Calu3 (cell line): ENCODE measurements around the gene DICER1. TPM values are rescaled to one million over a fixed set of nuclear protein-coding genes. Genes with fewer than 3 reads are reported as not detected.

Source experiments
- BruUV-seq: library from RNA; stranded (reverse); fragments of 400-500 nt; replicated peaks from 2 replicates; lab custom pipeline; 2021; lab: Mats Ljungman, UMichigan
- CTCF ChIA-PET: fragments of 300-600 bp; sonication (Branson Sonifier 250); formaldehyde crosslinking; loops from one replicate; lab custom pipeline; 2022; ENCODE audit warnings: antibody characterized with exemption; lab: Charles Lee
- DNase-seq: peaks from one replicate; pipeline ENCODE4 v3.0.0; 2022
- H3K27ac Mint-ChIP-seq: one replicate; pipeline ENCODE4 v1.8.0; 2022; ENCODE audit warnings: mixed read lengths; ENCODE audit not compliant: unreplicated experiment
- H3K27me3 Mint-ChIP-seq: one replicate; pipeline ENCODE4 v1.8.0; 2022; ENCODE audit warnings: mixed read lengths; ENCODE audit not compliant: unreplicated experiment
- H3K36me3 Mint-ChIP-seq: one replicate; pipeline ENCODE4 v1.8.0; 2022; ENCODE audit warnings: mild to moderate bottlenecking, moderate library complexity, mixed read lengths; ENCODE audit not compliant: insufficient read depth, unreplicated experiment
- H3K4me1 Mint-ChIP-seq: one replicate; pipeline ENCODE4 v1.8.0; 2022; ENCODE audit warnings: mild to moderate bottlenecking, low read depth, mixed read lengths; ENCODE audit not compliant: unreplicated experiment
- H3K4me3 Mint-ChIP-seq: one replicate; pipeline ENCODE4 v1.8.0; 2022; ENCODE audit warnings: mild to moderate bottlenecking, low read depth, moderate library complexity, mixed read lengths; ENCODE audit not compliant: unreplicated experiment
- H3K9me3 Mint-ChIP-seq: one replicate; pipeline ENCODE4 v1.8.0; 2022; ENCODE audit warnings: low read depth, mixed read lengths; ENCODE audit not compliant: unreplicated experiment
- intact Hi-C: fragments of 100-400 bp; cut with micrococcal nuclease; formaldehyde crosslinking; loops from one replicate; pipeline ENCODE4 v1.10.0; 2022; ENCODE audit not compliant: unreplicated experiment
- total RNA-seq: library from RNA; stranded (reverse); gene quantifications from 2 replicates; pipeline ENCODE4 v1.2.3, GENCODE V29; 2022
- TF ChIP-seq, protein P1 (sequence below): fragments of 200-600 bp; IDR thresholded peaks from one replicate; pipeline ENCODE4 v1.8.0; 2022; ENCODE audit warnings: antibody characterized with exemption; ENCODE audit not compliant: unreplicated experiment

The DICER1 gene
- total RNA-seq, 1 experiment from 2014 or later, result 53.8 TPM

DNA sequence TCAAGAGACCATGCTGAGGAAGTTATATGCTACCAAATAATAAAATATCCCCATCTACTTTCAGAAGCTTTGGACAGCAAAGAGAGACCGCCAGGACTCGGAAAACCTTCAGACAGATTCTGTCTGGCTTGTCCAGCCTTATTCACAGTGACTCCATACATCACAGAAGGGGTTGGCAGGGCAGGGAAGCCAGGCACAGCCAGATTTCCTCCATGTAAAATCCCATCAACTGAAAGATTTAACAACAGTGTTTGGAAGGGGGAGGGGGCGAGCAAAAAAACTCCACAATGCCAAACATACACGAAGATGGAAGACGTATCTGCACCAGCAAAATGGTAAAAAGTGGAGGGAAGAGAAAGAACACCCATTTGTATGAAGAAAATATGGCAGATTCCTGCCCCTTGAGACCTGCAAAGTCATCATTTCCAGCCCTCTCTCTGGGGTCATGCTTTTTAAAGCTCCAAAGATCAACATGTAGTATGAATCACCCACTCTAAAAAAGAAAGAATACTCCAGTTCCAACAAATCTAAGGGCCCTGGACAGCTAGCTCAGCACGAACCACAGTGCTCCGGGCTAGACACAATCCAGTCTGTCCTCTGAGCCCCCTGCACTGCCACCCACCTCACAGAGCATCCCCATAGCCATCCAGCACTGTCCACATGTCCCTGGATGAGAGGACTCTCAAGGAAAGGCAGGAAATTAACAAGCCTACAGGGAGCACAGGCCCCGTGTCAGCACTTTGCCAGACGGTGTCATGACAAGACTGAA, 116.4 kb downstream of the DICER1 start:
- Mint-ChIP-seq H3K27me3 (peaks cover 83% of the 10 kb centered on the region), H3K27ac (no peak overlapping the region), H3K4me3 (no peak overlapping the region), H3K9me3 (no peaks in the 10 kb centered on the region), H3K4me1 (no peaks in the 10 kb centered on the region), H3K36me3 (no peaks in the 10 kb centered on the region)
- CTCF ChIA-PET, result no interaction called here
- DNase-seq, result no peak
- intact Hi-C loops, result no loop called here
- TF ChIP-seq, protein P1, sequence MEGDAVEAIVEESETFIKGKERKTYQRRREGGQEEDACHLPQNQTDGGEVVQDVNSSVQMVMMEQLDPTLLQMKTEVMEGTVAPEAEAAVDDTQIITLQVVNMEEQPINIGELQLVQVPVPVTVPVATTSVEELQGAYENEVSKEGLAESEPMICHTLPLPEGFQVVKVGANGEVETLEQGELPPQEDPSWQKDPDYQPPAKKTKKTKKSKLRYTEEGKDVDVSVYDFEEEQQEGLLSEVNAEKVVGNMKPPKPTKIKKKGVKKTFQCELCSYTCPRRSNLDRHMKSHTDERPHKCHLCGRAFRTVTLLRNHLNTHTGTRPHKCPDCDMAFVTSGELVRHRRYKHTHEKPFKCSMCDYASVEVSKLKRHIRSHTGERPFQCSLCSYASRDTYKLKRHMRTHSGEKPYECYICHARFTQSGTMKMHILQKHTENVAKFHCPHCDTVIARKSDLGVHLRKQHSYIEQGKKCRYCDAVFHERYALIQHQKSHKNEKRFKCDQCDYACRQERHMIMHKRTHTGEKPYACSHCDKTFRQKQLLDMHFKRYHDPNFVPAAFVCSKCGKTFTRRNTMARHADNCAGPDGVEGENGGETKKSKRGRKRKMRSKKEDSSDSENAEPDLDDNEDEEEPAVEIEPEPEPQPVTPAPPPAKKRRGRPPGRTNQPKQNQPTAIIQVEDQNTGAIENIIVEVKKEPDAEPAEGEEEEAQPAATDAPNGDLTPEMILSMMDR, result no peak
- BruUV-seq, result no TSS peak

GRCh38 chr14:95039993-95040348, 117.4 kb downstream of the DICER1 start:
- Mint-ChIP-seq H3K4me1 (no peaks in the 10 kb centered on the region), H3K9me3 (no peaks in the 10 kb centered on the region), H3K27ac (no peak overlapping the region), H3K27me3 (peaks cover 88% of the 10 kb centered on the region), H3K4me3 (no peak overlapping the region), H3K36me3 (no peaks in the 10 kb centered on the region)
- intact Hi-C loops, result no loop called here
- CTCF ChIA-PET, result no interaction called here
- BruUV-seq, result no TSS peak
- TF ChIP-seq, protein P1, result no peak
- no peak for DNase-seq

- Mint-ChIP-seq H3K27me3 (peaks cover 88% of the 10 kb centered on the region), H3K9me3 (no peaks in the 10 kb centered on the region), H3K4me3 (no peak overlapping the region), H3K36me3 (no peaks in the 10 kb centered on the region), H3K4me1 (no peaks in the 10 kb centered on the region), H3K27ac (no peak overlapping the region)
- CTCF ChIA-PET, result no interaction called here
- TF ChIP-seq, protein P1, result no peak
- no peak for DNase-seq
- intact Hi-C loops, result no loop called here
- BruUV-seq, result no TSS peak
Measured at GRCh38 chr14:95039259-95039992, 117.9 kb downstream of the DICER1 start.

- H3K4me1 Mint-ChIP-seq, result no peaks in the 10 kb centered on the region
- BruUV-seq, result no TSS peak
- CTCF ChIA-PET, result no interaction called here
- H3K9me3 Mint-ChIP-seq, result no peaks in the 10 kb centered on the region
- H3K36me3 Mint-ChIP-seq, result no peaks in the 10 kb centered on the region
- TF ChIP-seq, protein P1, result no peak
- no peak overlapping the region for H3K27ac Mint-ChIP-seq
- H3K4me3 Mint-ChIP-seq, result no peak overlapping the region
- intact Hi-C loops, result no loop called here
- no peak for DNase-seq
- peaks cover 88% of the 10 kb centered on the region for H3K27me3 Mint-ChIP-seq
Measured at GRCh38 chr14:95038521-95039250, 118.6 kb downstream of the DICER1 start.
